Liver (tissue), 9 donors: ENCODE data around the gene PRICKLE4. TPM values are rescaled to one million over a fixed set of nuclear protein-coding genes. Genes with fewer than 3 reads are reported as not detected.

ENCODE experiments used
- DNase-seq: peaks from one replicate; pipeline ENCODE4 v3.0.0-alpha.2; 2017; ENCODE audit warnings: low spot score
- H3K27ac ChIP-seq, 2 donors: one replicate each; pipeline ENCODE4 v1.7.0; 2013; ENCODE audit warnings: inconsistent platforms in 2 of 2, low read length in 2 of 2, control low read depth in 1 of 2, low read depth in 1 of 2, mild to moderate bottlenecking in 1 of 2
- H3K27me3 ChIP-seq, 4 donors: one replicate each; pipeline versions ENCODE4 v1.6.1 to v1.7.0; 2013; ENCODE audit warnings: low read length in 3 of 4, inconsistent platforms in 1 of 4, mild to moderate bottlenecking in 1 of 4, moderate library complexity in 1 of 4; ENCODE audit not compliant: control insufficient read depth in 4 of 4, insufficient read depth in 4 of 4
- H3K36me3 ChIP-seq, 4 donors: one replicate each; pipeline versions ENCODE4 v1.6.1 to v1.7.0; 2013; ENCODE audit warnings: low read length in 3 of 4, mild to moderate bottlenecking in 3 of 4, low read depth in 1 of 4, moderate library complexity in 1 of 4; ENCODE audit not compliant: control insufficient read depth in 4 of 4, insufficient read depth in 3 of 4
- H3K4me1 ChIP-seq, 4 donors: one replicate each; pipeline versions ENCODE4 v1.6.1 to v1.7.0; 2013; ENCODE audit warnings: low read length in 3 of 4, mild to moderate bottlenecking in 3 of 4, moderate library complexity in 1 of 4; ENCODE audit not compliant: control insufficient read depth in 4 of 4, insufficient read depth in 4 of 4
- H3K4me3 ChIP-seq, 3 donors: one replicate each; pipeline versions ENCODE4 v1.6.1 to v1.7.0; 2013; ENCODE audit warnings: low read length in 3 of 3, control low read depth in 1 of 3, low read depth in 1 of 3, mild to moderate bottlenecking in 1 of 3
- H3K9ac ChIP-seq, 2 donors: one replicate each; pipeline ENCODE4 v1.7.0; 2013; ENCODE audit warnings: low read length in 2 of 2, mild to moderate bottlenecking in 2 of 2, moderate library complexity in 2 of 2, control low read depth in 1 of 2, low read depth in 1 of 2
- H3K9me3 ChIP-seq, 4 donors: one replicate each; pipeline versions ENCODE4 v1.6.1 to v1.7.0; 2013; ENCODE audit warnings: low read length in 3 of 4; ENCODE audit not compliant: control insufficient read depth in 4 of 4
- EGR1 ChIP-seq, 2 donors: IDR thresholded peaks; 2 replicates each; pipeline ENCODE4 v1.6.1; 2016 to 2018; ENCODE audit warnings: antibody characterized with exemption in 2 of 2, low read depth in 2 of 2
- FOXA1 ChIP-seq: IDR thresholded peaks from 2 replicates; pipeline ENCODE4 v1.6.1; 2016; ENCODE audit warnings: antibody characterized with exemption
- FOXA2 ChIP-seq: IDR thresholded peaks from 2 replicates; pipeline ENCODE4 v1.6.1; 2016; ENCODE audit warnings: antibody characterized with exemption
- GABPA ChIP-seq, 2 donors: IDR thresholded peaks in 1 of 2; conservative IDR thresholded peaks in 1 of 2; 2 replicates each; pipeline ENCODE4 v1.6.1; 2016; ENCODE audit warnings: antibody characterized with exemption in 2 of 2, mild to moderate bottlenecking in 1 of 2, moderate library complexity in 1 of 2
- HNF4A ChIP-seq, 2 donors: conservative IDR thresholded peaks; 2 replicates each; pipeline ENCODE4 v1.6.1; 2016; ENCODE audit warnings: antibody characterized with exemption in 2 of 2, mild to moderate bottlenecking in 2 of 2
- HNF4G ChIP-seq: IDR thresholded peaks from 2 replicates; pipeline ENCODE4 v1.6.1; 2016; ENCODE audit warnings: antibody characterized with exemption
- JUND ChIP-seq, 2 donors: IDR thresholded peaks; 2 replicates each; pipeline ENCODE4 v1.6.1; 2016; ENCODE audit warnings: antibody characterized with exemption in 2 of 2
- MAX ChIP-seq: IDR thresholded peaks from 2 replicates; pipeline ENCODE4 v1.6.1; 2016; ENCODE audit warnings: antibody characterized with exemption
- NR2F2 ChIP-seq: IDR thresholded peaks from 2 replicates; pipeline ENCODE4 v1.6.1; 2016; ENCODE audit warnings: antibody characterized with exemption
- RAD21 ChIP-seq, 2 donors: IDR thresholded peaks; 2 replicates each; pipeline ENCODE4 v1.6.1; 2016; ENCODE audit warnings: antibody characterized with exemption in 2 of 2, mild to moderate bottlenecking in 2 of 2
- REST ChIP-seq: IDR thresholded peaks from 2 replicates; pipeline ENCODE4 v1.6.1; 2016; ENCODE audit warnings: antibody characterized with exemption, mild to moderate bottlenecking
- RXRA ChIP-seq, 2 donors: IDR thresholded peaks; 2 replicates each; pipeline ENCODE4 v1.6.1; 2017 to 2018; ENCODE audit warnings: antibody characterized with exemption in 2 of 2, mild to moderate bottlenecking in 1 of 2
- SP1 ChIP-seq: IDR thresholded peaks from 2 replicates; pipeline ENCODE4 v1.6.1; 2018; ENCODE audit warnings: antibody characterized with exemption, mild to moderate bottlenecking
- TAF1 ChIP-seq: conservative IDR thresholded peaks from 2 replicates; pipeline ENCODE4 v1.6.1; 2016; ENCODE audit warnings: antibody characterized with exemption, mild to moderate bottlenecking
- YY1 ChIP-seq: IDR thresholded peaks from 2 replicates; pipeline ENCODE4 v1.6.1; 2016; ENCODE audit warnings: antibody characterized with exemption, mild to moderate bottlenecking
- ZBTB33 ChIP-seq: IDR thresholded peaks from 2 replicates; pipeline ENCODE4 v1.6.1; 2016; ENCODE audit warnings: antibody characterized with exemption
- WGBS: extraction: QIAGEN DNeasy Blood & Tissue Kit; methylation state at CpG from one replicate; pipeline ENCODE4 v1.1.7; 2013; 5-methylcytosine and 5-hydroxymethylcytosine counted together
- polyA plus RNA-seq, 2 donors: library from polyadenylated mRNA; stranded (reverse) in 1 of 2; unstranded in 1 of 2; fragments of 200-250 nt in 1 of 2; fragments of >200 nt in 1 of 2; fragmentation: Nextera tagmentation in 1 of 2; extraction: Ambion mirVana in 1 of 2; gene quantifications; one replicate each; pipeline versions ENCODE4 v1.2.1 to v1.2.3, GENCODE V29; 2013 to 2015
- total RNA-seq, 2 donors: library from RNA; depleted of rRNA; stranded (reverse); fragments of >200 nt; gene quantifications; one replicate each; pipeline ENCODE4 v1.2.3, GENCODE V29; 2014
- TF ChIP-seq, protein P1 (sequence below): fragments of 150-350 bp; IDR thresholded peaks from 2 replicates; pipeline ENCODE4 v1.5.1; 2017; ENCODE audit warnings: improper control_type of control experiment, low read depth, low read length; ENCODE audit not compliant: missing input control
- TF ChIP-seq, protein P2 (sequence below): IDR thresholded peaks from 2 replicates; pipeline ENCODE4 v1.6.1; 2016; ENCODE audit warnings: antibody characterized with exemption
- donor health status: healthy.
- donor health status: healthy.
- donor health status: healthy.
- donor health status: healthy.
- donor health status: healthy.

The PRICKLE4 gene
- total and polyA plus RNA-seq, 4 donors, result 0.37 to 1.4 (median 0.98) TPM; not detected in 1

DNA sequence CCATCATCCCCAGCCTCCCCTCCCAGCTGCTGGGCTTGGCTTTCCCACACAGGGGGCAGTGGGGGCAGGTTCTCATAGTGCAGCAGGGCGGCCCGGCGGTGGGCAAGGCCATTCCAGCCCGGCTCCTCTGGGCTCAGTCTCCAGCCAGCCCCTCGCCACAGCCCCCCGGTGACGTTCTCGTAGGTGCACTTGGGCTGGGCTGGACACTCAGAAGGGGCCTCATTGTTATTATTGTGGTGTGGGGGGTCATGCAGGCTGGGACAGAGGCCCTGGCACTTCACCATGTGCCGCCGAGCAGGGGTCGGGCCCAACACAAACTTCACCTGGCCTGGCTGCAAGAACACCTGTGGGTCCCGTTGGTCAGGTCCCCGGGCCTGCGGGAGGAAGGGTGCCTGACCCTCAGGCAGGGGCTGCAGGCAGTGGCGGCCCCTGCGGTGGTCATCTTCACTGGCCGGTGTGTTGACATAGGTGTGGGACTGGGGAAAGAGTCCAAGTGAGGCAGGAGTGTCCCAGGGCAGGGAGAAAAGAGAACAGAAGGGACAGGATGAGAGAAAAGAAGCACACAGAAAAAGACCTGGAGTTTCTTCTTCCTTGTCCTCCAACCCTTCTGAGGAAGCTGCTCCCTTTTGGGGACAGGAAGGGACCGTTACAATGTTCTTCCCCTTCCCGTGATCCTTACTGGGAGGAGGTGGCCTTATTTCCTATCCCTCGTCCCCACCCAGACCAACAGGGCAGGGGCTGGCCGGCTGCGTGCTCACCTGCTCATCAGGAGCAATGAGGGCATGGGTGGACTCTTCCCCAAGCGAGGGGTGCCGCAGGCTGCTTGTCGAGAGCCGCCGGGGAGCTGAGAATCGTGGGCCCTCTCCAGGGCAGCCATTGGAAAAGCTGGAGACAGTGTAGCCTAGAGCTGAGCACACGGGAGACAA is 9.3 kb upstream of the PRICKLE4 start:
- Histone ChIP-seq H3K27me3 (no peaks in the 10 kb centered on the region), H3K36me3 (peaks cover 11 to 38% (median 19%) of the 10 kb centered on the region in 4 donors), H3K9me3 (no peaks in the 10 kb centered on the region), H3K9ac (no peak overlapping the region), H3K4me3 (no peak overlapping the region), H3K4me1 (no peaks in the 10 kb centered on the region), H3K27ac (no peak overlapping the region)
- no peak for DNase-seq
- TF ChIP-seq HNF4A (conservative IDR thresholded peaks at IDR 0.05) (no peak), JUND (IDR thresholded peaks at IDR 0.05) (no peak), SP1 (no peak), REST (no peak), MAX (no peak)
- WGBS, result 95% methylated on average over 29 of the region's 29 CpGs

DNA sequence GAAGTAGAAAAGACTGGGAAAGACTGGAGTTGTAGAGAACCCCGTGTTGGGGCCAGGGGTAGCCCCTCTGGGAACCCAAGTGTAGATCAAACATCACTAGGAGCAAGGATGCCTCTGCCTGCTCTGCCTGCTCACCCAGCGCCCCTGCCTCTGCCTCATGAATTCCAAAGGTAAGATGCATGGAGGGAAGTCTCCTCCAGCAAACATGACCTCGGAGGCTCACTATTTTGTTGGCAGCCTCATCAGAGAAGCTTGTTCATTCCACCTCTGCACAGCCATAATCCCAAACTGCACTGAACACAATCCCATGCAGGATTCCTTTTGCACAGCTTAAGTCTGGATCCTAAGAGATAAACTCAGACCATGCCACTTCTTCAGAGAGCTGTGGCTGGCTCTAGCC is 5.7 kb upstream of the PRICKLE4 start:
- Histone ChIP-seq H3K9ac (no peak overlapping the region), H3K4me1 (peaks cover 2 to 9% (median 8%) of the 10 kb centered on the region in 4 donors), H3K36me3 (peaks cover 11 to 38% (median 22%) of the 10 kb centered on the region in 4 donors), H3K27ac (no peak overlapping the region), H3K9me3 (no peaks in the 10 kb centered on the region), H3K4me3 (no peak overlapping the region), H3K27me3 (no peaks in the 10 kb centered on the region)
- no peak for TF ChIP-seq HNF4A (conservative IDR thresholded peaks at IDR 0.05)
- no peak for TF ChIP-seq NR2F2
- TF ChIP-seq, protein P1, sequence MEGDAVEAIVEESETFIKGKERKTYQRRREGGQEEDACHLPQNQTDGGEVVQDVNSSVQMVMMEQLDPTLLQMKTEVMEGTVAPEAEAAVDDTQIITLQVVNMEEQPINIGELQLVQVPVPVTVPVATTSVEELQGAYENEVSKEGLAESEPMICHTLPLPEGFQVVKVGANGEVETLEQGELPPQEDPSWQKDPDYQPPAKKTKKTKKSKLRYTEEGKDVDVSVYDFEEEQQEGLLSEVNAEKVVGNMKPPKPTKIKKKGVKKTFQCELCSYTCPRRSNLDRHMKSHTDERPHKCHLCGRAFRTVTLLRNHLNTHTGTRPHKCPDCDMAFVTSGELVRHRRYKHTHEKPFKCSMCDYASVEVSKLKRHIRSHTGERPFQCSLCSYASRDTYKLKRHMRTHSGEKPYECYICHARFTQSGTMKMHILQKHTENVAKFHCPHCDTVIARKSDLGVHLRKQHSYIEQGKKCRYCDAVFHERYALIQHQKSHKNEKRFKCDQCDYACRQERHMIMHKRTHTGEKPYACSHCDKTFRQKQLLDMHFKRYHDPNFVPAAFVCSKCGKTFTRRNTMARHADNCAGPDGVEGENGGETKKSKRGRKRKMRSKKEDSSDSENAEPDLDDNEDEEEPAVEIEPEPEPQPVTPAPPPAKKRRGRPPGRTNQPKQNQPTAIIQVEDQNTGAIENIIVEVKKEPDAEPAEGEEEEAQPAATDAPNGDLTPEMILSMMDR, result no peak
- TF ChIP-seq SP1, result no peak
- no peak for TF ChIP-seq MAX
- no peak for TF ChIP-seq EGR1 (IDR thresholded peaks at IDR 0.05; ENCODE audit: low read depth in 2 of 2)
- TF ChIP-seq GABPA (IDR thresholded peaks at IDR 0.05 in 1 of 2, conservative IDR thresholded peaks at IDR 0.05 in 1 of 2), result no peak
- TF ChIP-seq FOXA1, result no peak
- no peak for TF ChIP-seq ZBTB33
- TF ChIP-seq REST, result no peak
- TF ChIP-seq TAF1, result no peak
- TF ChIP-seq JUND (IDR thresholded peaks at IDR 0.05), result no peak
- no peak for TF ChIP-seq HNF4G
- no peak for TF ChIP-seq FOXA2
- no peak for TF ChIP-seq YY1
- no peak for TF ChIP-seq RAD21 (IDR thresholded peaks at IDR 0.05)
- TF ChIP-seq RXRA (IDR thresholded peaks at IDR 0.05), result no peak
- TF ChIP-seq, protein P2, sequence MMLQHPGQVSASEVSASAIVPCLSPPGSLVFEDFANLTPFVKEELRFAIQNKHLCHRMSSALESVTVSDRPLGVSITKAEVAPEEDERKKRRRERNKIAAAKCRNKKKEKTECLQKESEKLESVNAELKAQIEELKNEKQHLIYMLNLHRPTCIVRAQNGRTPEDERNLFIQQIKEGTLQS, result no peak
- 93% methylated on average over 3 of the region's 3 CpGs for WGBS
- no peak for DNase-seq
